SU-DHL-6 (cell line): Measurements from ENCODE around the gene WDR18.

Source experiments
- CTCF ChIP-seq: fragments of 200-600 bp; sonication (generic); IDR thresholded peaks from one replicate; pipeline ENCODE4 v1.5.1; 2017; ENCODE audit warnings: antibody characterized with exemption, mild to moderate bottlenecking, low read length, moderate library complexity; ENCODE audit not compliant: insufficient read depth, poor library complexity, severe bottlenecking
- EZH2phosphoT487 ChIP-seq: fragments of 200-600 bp; sonication (generic), shearing (Covaris generic); conservative IDR thresholded peaks from 2 replicates; pipeline ENCODE4 v1.6.1; 2018; ENCODE audit warnings: mild to moderate bottlenecking, antibody characterized with exemption, low read length, moderate library complexity, mixed read lengths

- TF ChIP-seq CTCF (no peak), EZH2phosphoT487 (no peak)
These were observed 23.5 kb downstream of the WDR18 start for GRCh38 chr19:1007399-1008251.
